CD4-positive, alpha-beta T cell treated with Interleukin-6 at 100 ng/mL for 8 hours (primary cell): Measurements from ENCODE around the gene CNTNAP2.
"Not testable (repeated sequence)": the region's sequence is repeated elsewhere in the genome, so short reads cannot be mapped to it uniquely, and the experiment has no call there.

ENCODE experiments used
- DNase-seq: peaks from one replicate; pipeline ENCODE4 v3.0.0-alpha.2; 2020; ENCODE audit warnings: mixed read lengths, low spot score

The CNTNAP2 gene

DNA sequence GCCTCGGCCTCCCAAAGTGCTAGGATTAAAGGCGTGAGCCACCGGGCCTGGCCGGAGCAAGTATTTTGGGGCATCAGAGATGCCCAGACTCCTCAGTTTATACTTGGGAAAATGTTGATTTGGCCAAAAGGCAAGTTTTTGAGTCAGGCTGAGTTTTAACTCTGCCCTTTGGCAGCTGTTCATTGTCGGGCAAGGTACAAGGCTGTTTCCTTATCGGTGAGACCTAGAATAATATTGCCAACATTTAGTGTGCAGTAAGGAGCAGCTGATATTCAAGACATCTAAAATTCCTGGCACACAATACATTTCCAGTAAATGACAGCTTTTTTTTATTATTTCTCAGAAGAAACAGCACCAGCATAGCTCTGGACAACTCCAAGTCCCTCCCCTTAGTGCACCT, 2326.3 kb downstream of the CNTNAP2 start:
- no peak for DNase-seq

DNA sequence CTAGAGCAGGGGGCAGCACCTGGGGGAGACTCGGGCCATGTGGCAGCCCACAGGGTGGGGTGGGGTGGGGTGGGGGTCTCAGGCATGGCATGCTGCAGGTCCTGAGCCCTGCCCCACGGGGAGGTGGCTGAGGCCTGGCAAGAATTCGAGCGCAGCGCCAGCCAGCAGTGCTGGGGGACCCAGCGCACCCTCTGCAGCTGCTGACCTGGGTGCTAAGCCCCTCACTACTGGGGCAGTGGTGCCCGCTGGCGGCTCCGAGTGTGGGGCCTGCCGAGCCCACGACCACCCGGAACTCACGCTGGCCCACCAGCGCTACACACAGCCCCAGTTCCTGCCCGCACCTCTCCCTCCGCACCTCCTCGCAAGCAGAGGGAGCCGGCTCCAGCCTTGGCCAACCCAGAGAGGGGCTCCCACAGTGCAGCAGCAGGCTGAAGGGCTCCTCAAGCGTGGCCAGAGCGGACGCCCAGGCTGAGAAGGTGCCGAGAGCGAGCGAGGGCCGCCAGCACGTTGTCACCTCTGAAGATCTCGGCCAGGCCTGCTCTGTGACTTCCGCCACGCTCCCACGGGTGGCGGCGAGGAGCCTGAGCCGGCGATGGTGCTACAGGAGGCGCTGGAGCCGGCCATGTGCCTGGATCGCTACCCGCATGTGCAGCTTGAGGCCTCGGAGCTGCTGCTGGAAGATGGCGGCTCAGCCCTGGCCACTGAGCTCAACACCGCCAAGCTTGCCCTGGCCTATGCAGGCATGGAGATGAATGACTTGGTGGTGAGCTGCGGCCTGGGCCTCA, 2328.9 kb downstream of the CNTNAP2 start:
- DNase-seq, result no peak

DNA sequence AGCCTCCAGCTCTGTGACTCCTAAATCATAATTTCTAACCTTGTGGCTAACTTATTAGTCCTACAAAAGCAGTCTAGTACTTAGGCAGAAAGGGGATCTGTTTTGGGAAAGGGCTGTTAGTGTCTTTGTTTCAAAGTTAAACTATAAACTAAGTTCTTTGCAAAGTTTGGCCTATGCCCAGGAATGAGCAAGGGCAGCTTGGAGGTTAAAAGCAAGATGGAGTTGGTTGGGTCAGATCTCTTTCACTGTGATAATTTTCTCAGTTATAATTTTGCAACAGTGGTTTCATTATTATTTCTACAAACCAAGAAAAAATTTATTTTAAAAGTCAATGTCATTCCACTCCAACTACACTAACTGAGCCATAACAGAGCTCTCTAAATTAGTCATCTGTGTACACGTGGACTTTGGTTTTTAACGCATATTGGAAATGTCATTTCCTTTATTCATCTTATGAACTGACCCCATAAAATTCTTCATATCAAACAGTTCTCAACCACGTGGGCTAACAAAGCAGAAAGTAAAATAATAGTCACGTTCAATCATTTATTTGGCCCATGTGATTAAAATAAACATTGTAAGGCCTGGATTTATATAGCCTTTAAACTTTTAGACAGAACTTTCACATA, 2330.7 kb downstream of the CNTNAP2 start:
- DNase-seq, result no peak

DNA sequence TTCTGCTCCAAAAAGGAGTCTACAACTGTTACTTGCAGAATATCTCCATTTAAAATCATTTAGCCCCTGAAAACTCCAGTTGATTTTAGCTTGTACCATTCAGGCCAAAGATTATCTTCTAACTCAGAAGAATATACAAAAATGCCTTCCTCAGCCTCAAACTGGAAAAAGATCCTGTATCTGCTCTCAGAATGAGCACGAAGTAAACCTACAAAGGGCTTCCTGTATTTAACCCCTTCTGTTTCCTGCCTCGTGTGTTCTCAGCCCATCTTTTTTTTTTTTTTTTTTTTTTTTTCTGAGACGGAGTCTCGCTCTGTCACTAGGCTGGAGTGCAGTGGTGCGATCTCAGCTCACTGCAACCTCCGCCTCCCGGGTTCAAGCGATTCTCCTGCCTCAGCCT, 2334.9 kb downstream of the CNTNAP2 start:
- DNase-seq, result not testable (repeated sequence)

DNA sequence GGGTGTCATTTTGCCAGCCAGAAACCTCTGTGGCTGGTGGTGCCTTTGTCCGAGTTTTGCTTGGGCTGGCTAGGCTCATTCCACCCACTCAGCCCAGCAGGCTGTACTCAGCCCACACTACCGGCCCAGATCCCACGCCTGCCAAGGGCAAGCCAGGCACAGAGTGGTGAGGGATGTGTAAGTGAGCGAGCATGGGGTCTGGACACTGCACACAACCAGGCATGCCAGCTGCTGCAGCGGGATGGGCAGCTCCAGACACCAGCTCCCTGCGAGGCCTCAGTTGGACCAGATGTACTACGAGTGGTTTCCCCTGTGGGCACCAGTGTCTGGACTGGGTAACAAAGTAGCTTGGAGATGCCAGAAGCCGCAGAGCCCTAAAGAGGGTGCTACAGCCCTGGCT, 2339.8 kb downstream of the CNTNAP2 start:
- no peak for DNase-seq

DNA sequence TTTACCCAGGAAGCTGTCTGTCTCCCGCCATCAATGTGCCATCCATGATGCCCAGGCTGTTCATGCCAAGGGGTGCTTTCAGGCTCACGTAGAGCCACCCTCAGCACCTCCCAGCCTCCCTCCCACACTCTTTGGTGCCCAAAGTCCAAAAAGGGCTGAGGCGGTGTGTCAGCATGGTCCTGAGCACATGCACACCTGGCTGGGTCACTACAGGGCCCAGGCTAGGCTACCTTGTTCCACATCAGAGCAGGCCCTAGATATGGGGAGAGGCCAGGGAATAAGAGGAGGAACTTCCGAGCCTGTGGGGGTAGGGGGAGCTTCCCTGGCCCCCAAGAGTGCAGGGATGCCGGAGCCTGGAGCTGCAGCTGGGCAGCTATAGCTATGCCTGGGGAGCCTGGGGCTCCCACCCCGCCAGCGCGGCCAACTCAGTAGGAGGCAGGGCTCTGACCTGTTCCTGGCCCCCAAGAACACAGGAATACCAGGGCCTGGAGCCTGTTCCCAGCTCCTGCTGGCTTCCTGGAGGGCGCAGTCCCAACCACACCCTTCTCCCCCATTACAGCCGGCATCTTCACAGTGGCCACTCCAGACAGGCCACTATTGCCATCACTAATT, 2340.8 kb downstream of the CNTNAP2 start:
- no peak for DNase-seq

DNA sequence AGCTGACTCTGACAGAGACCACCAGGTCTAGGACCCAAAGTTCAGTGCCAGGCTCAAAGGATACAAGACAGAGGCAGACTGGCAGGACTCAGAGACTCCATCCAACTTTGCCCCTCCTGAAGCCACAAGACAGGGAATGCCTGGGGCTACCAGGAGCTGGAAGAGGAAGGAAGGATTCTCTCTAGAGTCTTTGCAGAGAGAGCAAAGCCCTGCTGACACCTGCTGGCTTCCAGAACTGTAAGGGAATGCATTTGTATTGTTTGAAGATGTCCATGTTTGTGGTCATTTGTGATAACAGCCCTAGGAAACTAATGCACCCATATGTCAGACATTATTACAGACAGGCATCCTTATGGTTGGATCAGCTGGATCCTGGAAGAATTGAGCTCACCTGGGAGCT, 2341.7 kb downstream of the CNTNAP2 start:
- no peak for DNase-seq

DNA sequence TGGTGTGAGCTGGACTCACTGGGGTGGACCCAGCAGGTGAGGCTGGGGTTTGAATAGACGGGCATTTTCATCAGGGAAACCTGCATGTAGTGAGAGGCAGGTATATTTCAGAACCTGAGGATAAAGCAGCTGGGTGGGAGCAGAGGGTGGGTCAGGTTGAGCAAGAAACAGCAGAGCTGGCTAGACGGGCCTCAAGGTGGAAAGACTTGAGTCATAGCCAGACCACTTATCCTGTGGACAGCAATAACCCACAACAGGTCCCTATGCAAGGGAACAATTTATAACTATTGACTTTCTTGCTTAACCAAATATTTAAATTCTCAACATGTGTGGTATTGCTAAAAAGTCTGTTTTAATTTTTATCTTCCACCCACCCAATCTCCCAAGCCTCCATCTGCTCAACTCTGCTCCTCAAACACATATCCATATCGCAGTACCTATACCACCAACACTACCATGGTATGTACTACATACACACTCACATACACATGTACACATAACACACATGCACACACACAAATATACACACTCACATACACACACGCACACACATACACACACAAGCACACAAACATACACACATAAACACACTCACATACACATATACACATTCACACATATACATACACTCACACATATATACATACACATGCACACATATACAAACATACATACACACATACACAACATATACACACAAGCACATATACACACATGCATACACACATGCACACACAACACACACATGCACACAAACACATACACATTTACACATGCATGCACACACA, 2345.0 kb downstream of the CNTNAP2 start:
- no peak for DNase-seq

DNA sequence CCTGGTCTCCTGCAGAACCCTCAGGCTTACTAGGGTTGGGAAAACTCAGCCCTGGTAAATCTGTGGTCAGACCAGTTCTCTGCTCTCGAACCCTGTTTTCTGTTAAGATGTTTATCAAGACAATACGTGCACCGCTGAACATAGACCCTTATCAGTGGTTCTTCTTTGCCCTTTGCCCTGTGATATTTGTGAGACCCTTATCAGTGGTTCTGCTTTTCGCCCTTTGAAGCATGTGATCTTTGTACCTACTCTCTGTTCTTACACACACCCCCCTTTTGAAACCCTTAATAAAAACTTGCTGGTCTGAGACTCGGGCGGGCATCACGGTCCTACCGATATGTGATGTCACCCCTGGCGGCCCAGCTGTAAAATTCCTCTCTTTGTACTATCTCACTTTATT, 2346.2 kb downstream of the CNTNAP2 start:
- not testable (repeated sequence) for DNase-seq

DNA sequence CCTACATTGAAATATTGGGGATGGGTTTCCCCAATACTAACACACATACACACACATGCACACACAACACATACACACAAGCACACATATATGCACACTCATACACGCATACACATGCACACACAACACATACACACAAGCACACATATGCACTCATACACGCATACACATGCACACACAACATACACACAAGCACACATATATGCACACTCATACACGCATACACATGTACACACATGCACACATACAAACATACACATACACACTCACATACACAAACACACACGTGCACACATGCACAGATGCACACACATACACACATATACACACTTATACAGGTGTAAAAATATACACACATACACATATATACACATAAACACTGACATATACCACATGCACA, 2346.6 kb downstream of the CNTNAP2 start:
- no peak for DNase-seq

DNA sequence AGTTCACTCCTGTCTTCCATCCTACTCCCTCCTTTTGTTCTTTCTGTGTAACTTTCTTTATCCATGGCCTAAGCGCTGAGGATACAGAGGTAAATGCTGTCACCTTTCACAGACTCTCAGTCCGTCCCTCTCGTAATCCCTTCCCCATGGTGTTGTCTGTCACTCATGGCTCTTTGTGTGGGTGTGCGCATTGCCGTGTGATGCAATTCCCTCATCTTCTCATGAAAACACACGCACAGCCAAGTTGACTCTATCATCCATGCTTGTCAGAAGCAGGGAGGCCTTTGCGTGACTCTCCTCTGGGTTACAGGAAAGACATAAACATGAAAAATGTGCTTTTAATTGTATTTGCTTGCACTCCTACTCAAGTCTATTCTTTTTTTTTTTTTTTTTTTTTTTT, 2348.3 kb downstream of the CNTNAP2 start:
- DNase-seq, result no peak

DNA sequence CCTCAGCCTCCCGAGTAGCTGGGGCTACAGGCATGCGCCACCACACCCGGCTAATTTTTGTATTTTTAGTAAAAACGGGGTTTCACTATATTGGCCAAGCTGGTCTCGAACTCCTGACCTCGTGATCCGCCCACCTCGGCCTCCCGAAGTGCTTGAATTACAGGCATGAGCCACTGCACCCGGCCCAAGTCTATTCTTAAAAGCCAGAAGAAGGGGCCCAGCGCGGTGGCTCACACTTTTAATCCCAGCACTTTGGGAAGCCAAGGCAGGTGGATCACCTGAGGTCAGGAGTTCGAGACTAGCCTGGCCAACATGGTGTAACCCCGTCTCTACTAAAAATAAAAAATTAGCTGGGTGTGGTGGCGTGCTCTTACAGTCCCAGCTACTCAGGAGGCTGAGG, 2348.8 kb downstream of the CNTNAP2 start:
- not testable (repeated sequence) for DNase-seq

DNA sequence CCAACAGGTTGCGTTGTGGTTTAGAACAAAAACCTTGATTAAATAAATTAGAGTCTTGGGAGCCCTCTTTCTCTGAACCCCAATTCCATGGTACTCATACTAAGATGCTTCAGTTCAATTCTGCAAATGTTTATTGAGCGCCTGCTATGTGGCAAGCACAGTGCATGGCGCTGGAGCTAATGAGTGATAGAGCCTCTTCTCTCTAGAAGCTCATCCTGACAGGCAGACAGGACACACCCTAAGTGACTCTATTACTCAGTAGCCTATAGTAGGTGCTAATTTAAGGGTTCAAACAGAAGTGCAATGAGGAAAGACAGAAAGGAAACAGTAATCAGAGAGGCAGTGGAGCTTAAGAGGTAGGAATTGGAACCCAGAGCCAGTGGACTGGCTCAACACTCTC, 2349.5 kb downstream of the CNTNAP2 start:
- DNase-seq, result no peak

DNA sequence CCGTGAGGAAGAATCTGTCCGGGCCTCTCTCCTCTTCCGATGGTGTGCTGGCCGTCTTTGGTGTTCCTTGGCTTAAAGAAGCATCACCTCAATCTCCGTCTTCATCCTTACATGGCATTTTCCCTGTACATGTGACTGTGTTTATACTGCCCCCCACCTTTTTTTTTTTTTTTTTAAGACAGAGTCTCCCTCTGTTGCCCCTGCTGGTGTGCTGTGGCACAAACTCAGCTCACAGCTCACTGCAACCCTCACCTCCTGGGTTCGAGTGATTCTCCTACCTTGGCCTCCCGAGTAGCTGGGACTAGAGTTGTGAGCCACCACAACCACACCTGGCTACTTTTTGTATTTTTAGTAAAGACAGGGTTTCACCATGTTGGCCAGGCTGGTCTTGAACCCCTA, 2352.1 kb downstream of the CNTNAP2 start:
- DNase-seq, result no peak
